Left lobe of liver (tissue), 2 donors: ENCODE measurements around the gene UQCRFS1. TPM values are rescaled to one million over a fixed set of nuclear protein-coding genes. Genes with fewer than 3 reads are reported as not detected.
"Not testable (repeated sequence)": the region's sequence is repeated elsewhere in the genome, so short reads cannot be mapped to it uniquely, and the experiment has no call there.

Source experiments
- ATAC-seq: fragments of 200-7000 bp; cut with Tn5 transposase; one replicate; pipeline ENCODE4 v1.9.1; 2020; ENCODE audit warnings: mild to moderate bottlenecking, moderate library complexity
- DNase-seq: peaks from one replicate; pipeline ENCODE4 v3.0.0-alpha.2; 2020; ENCODE audit warnings: low spot score
- total RNA-seq: library from RNA; stranded (reverse); gene quantifications from one replicate; pipeline ENCODE4 v1.2.1, GENCODE V29; 2021
- donor health status: DM: no; HTN: no; CAD: no; lungs with moderate emphysema.
- donor health status: DM: no; HTN: yes; CAD: no.

UQCRFS1 gene
- total RNA-seq, 1 donor from 2014 or later: 26.9 TPM

- no peak for ATAC-seq
- DNase-seq: no peak
These were observed 2.4 kb upstream of the UQCRFS1 start for GRCh38 chr19:29215322-29215845.

- ATAC-seq (no peak), DNase-seq (no peak)
These were observed 1.5 kb upstream of the UQCRFS1 start for GRCh38 chr19:29214411-29214810.

- ATAC-seq: no peak
- no peak for DNase-seq
These were observed 649 bp downstream of the UQCRFS1 start for GRCh38 chr19:29212356-29212647.

- DNase-seq (no peak), ATAC-seq (no peak)
These were observed 1.2 kb downstream of the UQCRFS1 start for GRCh38 chr19:29211562-29212355.

- not testable (repeated sequence) for ATAC-seq
These were observed 1.9 kb downstream of the UQCRFS1 start for GRCh38 chr19:29211041-29211440.

GRCh38 chr19:29210502-29210901, 2.4 kb downstream of the UQCRFS1 start:
- not testable (repeated sequence) for DNase-seq, ATAC-seq

More at GRCh38 chr19:29211041-29211440, 1.9 kb downstream of the UQCRFS1 start:
- DNase-seq: not testable (repeated sequence)

GRCh38 chr19:29207403-29208187, 5.4 kb downstream of the UQCRFS1 start:
- not testable (repeated sequence) for ATAC-seq, DNase-seq

- DNase-seq (no peak), ATAC-seq (no peak)
These were observed 6.5 kb downstream of the UQCRFS1 start for GRCh38 chr19:29206453-29206852.

- no peak for ATAC-seq
- DNase-seq: no peak
These were observed 10.7 kb downstream of the UQCRFS1 start for GRCh38 chr19:29202281-29202680.

- ATAC-seq: no peak
- no peak for DNase-seq
These were observed 11.1 kb downstream of the UQCRFS1 start for GRCh38 chr19:29201855-29202254.

GRCh38 chr19:29194658-29195057, 18.3 kb downstream of the UQCRFS1 start:
- ATAC-seq (no peak), DNase-seq (no peak)

GRCh38 chr19:29193155-29193554, 19.8 kb downstream of the UQCRFS1 start:
- DNase-seq (no peak), ATAC-seq (no peak)

- DNase-seq: no peak
- no peak for ATAC-seq
These were observed 21.9 kb downstream of the UQCRFS1 start for GRCh38 chr19:29191005-29191404.

- DNase-seq: no peak
- ATAC-seq: no peak
These were observed 24.0 kb downstream of the UQCRFS1 start for GRCh38 chr19:29189033-29189360.

GRCh38 chr19:29188289-29189032, 24.5 kb downstream of the UQCRFS1 start:
- DNase-seq (no peak), ATAC-seq (no peak)

- DNase-seq (no peak), ATAC-seq (no peak)
These were observed 25.3 kb downstream of the UQCRFS1 start for GRCh38 chr19:29187676-29188075.

GRCh38 chr19:29185427-29185826, 27.5 kb downstream of the UQCRFS1 start:
- no peak for ATAC-seq

GRCh38 chr19:29176981-29177754, 35.8 kb downstream of the UQCRFS1 start:
- DNase-seq: no peak

More at GRCh38 chr19:29185427-29185826, 27.5 kb downstream of the UQCRFS1 start:
- DNase-seq: no peak

GRCh38 chr19:29173896-29174295, 39.1 kb downstream of the UQCRFS1 start:
- DNase-seq (no peak), ATAC-seq (no peak)

More at GRCh38 chr19:29176981-29177754, 35.8 kb downstream of the UQCRFS1 start:
- no peak for ATAC-seq

GRCh38 chr19:29172302-29172701, 40.6 kb downstream of the UQCRFS1 start:
- no peak for DNase-seq

More at GRCh38 chr19:29172302-29172701, 40.6 kb downstream of the UQCRFS1 start:
- no peak for ATAC-seq
